ENCODE results near the gene LRRC17.
"Not testable (repeated sequence)": the region's sequence is repeated elsewhere in the genome, so short reads cannot be mapped to it uniquely, and the experiment has no call there.

- not testable (repeated sequence) for TF ChIP-seq CTCF, POLR2A (IDR thresholded peaks at IDR 0.05)
Measured at GRCh38 chr7:102958004-102958403, 45.2 kb downstream of the LRRC17 start.

Data from adrenal gland (tissue), 5 donors.